Lower leg skin (tissue), 3 donors: Measurements from ENCODE around the gene NR1H3.

Experiments used
- POLR2A ChIP-seq, 2 donors: fragments of 450-650 bp; IDR thresholded peaks; one replicate each; pipeline ENCODE4 v1.6.1; 2016 to 2017; ENCODE audit warnings: antibody characterized with exemption in 2 of 2, mild to moderate bottlenecking in 1 of 2, moderate library complexity in 1 of 2
- TF ChIP-seq, protein P1 (sequence below), 3 donors: fragments of 450-650 bp; IDR thresholded peaks; one replicate each; pipeline ENCODE4 v1.5.1; 2016; ENCODE audit warnings: antibody characterized with exemption in 3 of 3, mild to moderate bottlenecking in 3 of 3, moderate library complexity in 2 of 3

DNA sequence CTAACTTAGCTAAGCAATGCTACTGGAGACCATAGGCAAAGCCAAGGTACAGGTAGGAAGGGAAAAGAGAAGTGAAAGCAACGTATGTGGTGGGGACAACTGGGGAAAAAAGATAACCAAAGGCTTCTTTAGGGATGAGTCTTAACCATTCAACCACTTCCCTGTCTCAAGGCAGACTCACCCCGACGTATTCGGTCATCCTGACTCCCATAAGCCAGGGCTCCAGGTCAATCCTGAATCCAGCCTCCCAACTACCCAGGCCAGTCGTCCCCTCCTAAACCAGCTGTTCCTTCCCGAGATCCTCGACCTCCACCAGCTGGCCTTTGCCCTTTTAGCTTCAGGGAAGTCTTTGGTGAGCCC lies 9.5 kb upstream of the NR1H3 start:
- TF ChIP-seq POLR2A (IDR thresholded peaks at IDR 0.05) = no peak
- TF ChIP-seq, protein P1, sequence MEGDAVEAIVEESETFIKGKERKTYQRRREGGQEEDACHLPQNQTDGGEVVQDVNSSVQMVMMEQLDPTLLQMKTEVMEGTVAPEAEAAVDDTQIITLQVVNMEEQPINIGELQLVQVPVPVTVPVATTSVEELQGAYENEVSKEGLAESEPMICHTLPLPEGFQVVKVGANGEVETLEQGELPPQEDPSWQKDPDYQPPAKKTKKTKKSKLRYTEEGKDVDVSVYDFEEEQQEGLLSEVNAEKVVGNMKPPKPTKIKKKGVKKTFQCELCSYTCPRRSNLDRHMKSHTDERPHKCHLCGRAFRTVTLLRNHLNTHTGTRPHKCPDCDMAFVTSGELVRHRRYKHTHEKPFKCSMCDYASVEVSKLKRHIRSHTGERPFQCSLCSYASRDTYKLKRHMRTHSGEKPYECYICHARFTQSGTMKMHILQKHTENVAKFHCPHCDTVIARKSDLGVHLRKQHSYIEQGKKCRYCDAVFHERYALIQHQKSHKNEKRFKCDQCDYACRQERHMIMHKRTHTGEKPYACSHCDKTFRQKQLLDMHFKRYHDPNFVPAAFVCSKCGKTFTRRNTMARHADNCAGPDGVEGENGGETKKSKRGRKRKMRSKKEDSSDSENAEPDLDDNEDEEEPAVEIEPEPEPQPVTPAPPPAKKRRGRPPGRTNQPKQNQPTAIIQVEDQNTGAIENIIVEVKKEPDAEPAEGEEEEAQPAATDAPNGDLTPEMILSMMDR (IDR thresholded peaks at IDR 0.05) = no peak
